Activated CD8-positive, alpha-beta memory T cell treated with anti-CD3 and anti-CD28 coated beads for 4 hours (primary cell): ENCODE results near the gene RAVER1.
A peak's percentile ranks its signal among the peaks of the same experiment; 100 is the strongest.
"Not testable (repeated sequence)": the region's sequence is repeated elsewhere in the genome, so short reads cannot be mapped to it uniquely, and the experiment has no call there.

ENCODE experiments used
- DNase-seq, 2 donors: peaks; one replicate each; pipeline ENCODE4 v3.0.0-alpha.2; 2020; ENCODE audit warnings: low read depth in 2 of 2

Gene RAVER1

DNA sequence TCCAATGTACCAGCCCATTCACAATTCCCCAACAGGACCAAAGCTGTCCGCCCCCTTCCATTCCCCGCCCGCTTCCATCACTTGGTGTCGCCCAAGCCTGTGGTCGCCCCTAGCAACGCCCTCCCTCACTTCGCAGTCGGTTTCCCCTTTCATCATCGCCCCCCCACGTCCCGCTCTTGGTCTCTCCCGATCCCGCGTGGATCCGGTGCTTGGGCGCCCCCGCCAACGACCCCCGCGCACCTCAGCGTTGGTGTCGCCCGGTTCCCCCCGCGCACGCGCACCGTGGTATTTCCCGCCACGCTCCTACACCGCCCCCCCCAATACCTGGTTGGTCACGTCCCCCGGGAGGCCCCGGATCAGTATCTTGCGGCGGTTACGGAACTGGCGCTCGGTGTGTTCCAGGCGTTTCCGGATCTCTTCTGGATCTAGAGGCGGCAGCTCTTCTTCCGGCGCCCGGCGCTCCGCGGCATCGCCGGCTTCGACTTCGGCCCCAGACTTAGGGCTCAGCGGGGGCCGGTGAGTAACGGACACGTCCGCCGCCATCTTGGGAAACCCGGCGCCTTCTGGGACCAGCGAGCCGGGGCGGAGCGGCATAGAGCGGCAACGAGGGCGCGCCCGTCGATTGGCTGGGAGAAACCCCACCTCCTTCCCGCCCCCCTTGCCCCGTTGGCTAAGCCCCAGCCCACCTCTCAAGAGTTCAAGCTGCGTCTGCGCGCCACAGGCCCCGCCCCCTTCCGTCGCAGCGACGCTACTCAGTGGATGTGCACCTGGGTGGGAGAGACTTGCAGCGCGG is at the start of gene RAVER1:
Gene RAVER1 (minus strand): TSS at position 565 of the 793 bp plus-strand sequence. CDS start 22 bp downstream, at position 543.
- DNase-seq, result peak; percentile 96

DNA sequence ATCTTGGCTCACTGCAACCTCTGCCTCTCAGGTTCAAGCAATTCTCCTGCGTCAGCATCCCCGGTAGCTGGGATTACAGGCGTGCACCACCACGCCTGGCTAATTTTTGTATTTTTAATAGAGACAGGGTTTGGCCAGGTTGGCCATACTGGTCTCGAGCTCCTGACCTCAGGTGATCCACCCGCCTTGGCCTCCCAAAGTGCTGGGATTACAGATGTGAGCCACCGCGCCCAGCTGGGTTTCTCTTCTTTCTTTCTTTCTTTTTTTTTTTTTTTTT is 49.8 kb upstream of the RAVER1 start:
- not testable (repeated sequence) for DNase-seq

- peak; percentile 90 to 91 for DNase-seq
These were observed 47.2 kb upstream of the RAVER1 start, which contains the start of gene TYK2 for GRCh38 chr19:10380313-10381102. Gene TYK2, minus strand, starts transcription at chr19:10380572. Its CDS starts 2,166 bp downstream, at chr19:10378406.

GRCh38 chr19:10379880-10380312 is 46.6 kb upstream of the RAVER1 start:
- no peak for DNase-seq

DNA sequence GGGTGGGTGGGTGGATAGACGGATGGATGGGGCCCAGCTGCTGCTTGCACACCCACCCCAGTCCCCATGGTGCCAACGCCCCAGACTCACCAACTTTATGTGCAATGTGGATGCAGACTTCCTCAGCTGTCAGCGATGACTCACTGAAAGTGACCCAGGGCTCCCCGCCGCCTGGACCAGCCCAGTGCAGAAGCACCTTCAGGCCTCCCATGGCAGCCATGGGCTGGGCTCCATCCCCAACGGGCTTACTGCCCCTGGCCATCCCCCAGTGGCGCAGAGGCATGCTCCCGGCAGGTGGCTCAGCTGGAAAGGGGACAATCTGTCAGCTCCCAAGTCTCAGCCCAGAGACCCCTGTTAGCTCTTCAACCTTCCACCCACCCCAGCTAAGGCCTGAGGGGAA is 44.8 kb upstream of the RAVER1 start:
- DNase-seq, result no peak

GRCh38 chr19:10377140-10377640 is 43.9 kb upstream of the RAVER1 start:
- DNase-seq, result not testable (repeated sequence)

- DNase-seq, result no peak
These were observed 41.6 kb upstream of the RAVER1 start for GRCh38 chr19:10374931-10375330.

DNA sequence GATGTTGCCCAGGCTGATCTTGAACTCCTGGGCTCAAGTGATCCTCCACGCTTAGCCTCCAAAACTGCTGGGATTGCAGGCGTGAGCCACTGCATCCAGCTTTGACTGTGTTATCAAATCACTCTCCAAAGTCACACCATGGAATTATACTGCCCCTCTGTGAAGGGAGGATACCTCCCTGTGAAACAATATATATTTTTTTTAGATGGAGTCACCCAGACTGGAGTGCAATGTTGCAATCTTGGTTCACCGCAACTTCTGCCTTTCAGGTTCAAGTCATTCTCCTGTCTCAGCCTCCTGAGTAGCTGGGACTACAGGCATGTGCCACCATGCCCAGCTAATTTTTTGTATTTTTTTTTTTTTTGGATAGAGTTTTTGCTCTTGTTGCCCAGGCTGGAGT is 39.4 kb upstream of the RAVER1 start:
- DNase-seq, result no peak

DNA sequence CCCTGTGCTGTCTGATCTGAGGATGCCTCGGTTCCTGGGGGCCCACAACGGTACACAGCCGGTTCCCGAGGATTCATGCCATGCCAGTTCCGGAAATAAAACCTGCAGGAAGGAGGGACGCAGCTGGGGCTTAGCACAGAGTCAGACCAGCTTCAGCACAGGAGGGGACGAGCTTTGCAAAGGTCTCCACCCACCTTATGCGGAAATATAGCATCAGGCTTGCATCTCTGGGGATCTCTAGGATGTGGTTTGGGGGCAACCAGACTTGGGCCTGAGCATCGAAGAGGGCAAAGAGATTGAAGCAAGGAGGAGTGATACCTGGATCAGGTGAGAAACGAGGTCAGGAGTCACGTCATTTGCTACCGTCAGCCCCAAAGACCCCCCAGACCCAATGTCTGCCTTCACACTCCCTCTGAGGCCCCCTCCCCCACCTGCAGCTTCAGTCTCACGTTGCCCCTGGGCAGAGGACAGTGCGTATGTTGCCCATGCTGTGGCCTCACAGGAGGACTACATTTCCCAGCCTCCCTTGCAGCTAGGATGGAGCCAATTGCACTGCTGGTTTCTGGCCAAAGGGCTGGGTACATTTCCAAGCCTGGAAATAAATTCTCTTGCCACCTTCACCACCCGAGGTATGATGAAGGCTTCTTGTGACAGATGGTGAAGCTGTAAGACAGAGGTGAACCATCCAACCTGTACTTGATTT is 34.9 kb upstream of the RAVER1 start:
- no peak for DNase-seq

GRCh38 chr19:10366950-10367512 is 33.7 kb upstream of the RAVER1 start:
- not testable (repeated sequence) for DNase-seq

GRCh38 chr19:10365518-10365917 is 32.2 kb upstream of the RAVER1 start:
- no peak for DNase-seq

DNA sequence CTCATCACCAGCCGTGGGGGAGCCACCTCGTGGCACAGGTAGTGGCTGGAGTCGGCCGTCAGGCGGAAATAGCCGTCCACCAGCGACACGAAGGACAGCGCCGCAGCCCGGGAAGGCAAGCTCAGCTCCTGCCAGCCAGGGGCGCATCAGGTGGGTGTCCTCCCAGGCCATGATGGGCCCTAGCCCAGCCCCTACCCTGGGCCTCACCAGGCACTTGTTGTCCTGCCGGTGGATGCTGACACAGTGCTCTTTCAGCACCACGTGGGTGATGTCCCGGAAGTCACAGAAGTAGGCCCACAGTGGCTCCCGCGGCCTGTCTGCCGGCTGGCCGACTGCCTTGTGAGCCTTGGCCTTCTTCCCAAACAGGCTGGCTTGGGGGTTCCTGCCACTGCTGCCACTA is 31.3 kb upstream of the RAVER1 start:
- DNase-seq, result no peak

GRCh38 chr19:10363789-10364281 is 30.5 kb upstream of the RAVER1 start:
- DNase-seq, result no peak

- DNase-seq, result no peak
These were observed 28.9 kb upstream of the RAVER1 start for GRCh38 chr19:10362259-10362658.

- no peak for DNase-seq
These were observed 28.3 kb upstream of the RAVER1 start for GRCh38 chr19:10361569-10362011.

DNA sequence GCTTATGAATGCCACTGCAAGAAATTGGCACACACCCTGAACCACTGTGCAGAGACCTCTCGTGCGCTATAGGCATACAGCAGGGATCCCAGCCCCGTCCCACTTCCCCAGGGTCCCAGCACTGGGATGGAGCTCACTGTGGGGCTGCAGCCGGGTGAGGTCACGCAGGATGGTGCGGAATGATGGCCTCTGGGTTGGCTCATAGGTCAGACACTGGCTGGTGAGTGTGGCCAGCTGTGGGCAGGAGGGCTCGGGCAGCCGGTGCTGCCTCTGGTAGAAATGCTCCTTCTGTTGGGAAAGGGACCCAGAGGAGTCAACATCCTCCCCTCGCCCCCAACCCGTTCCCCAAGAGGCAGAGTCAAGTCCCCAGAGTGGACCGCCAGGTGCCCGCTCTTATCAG is 23.1 kb upstream of the RAVER1 start:
- no peak for DNase-seq

GRCh38 chr19:10353793-10354391 is 20.6 kb upstream of the RAVER1 start:
- DNase-seq, result no peak

GRCh38 chr19:10352764-10353671 is 19.7 kb upstream of the RAVER1 start:
- no peak for DNase-seq

GRCh38 chr19:10346509-10346908 is 13.2 kb upstream of the RAVER1 start:
- DNase-seq, result no peak

DNA sequence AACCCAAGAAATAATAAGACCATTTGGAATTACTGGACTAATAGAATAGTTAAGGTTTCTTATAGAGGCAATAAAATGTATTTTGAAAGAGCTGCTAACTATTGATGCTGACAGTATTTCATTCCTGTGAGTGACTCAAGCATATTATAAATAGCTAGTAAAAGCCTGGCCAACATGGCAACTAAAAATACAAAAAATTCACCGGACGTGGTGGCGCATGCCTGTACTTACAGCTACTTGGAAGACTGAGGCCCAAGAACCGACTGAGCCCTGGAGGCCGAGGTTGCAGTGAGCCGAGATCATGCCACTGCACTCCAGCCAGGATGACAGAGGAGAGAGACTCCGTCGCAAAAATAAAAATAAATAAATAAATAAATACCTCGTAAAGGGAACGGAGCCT is 11.5 kb upstream of the RAVER1 start:
- DNase-seq, result no peak
